ENCODE measurements around the gene APOO. TPM values are rescaled to one million over a fixed set of nuclear protein-coding genes. Genes with fewer than 3 reads are reported as not detected.

Gene APOO
- total RNA-seq, 1 donor from 2014 or later = 18.3 TPM

DNA sequence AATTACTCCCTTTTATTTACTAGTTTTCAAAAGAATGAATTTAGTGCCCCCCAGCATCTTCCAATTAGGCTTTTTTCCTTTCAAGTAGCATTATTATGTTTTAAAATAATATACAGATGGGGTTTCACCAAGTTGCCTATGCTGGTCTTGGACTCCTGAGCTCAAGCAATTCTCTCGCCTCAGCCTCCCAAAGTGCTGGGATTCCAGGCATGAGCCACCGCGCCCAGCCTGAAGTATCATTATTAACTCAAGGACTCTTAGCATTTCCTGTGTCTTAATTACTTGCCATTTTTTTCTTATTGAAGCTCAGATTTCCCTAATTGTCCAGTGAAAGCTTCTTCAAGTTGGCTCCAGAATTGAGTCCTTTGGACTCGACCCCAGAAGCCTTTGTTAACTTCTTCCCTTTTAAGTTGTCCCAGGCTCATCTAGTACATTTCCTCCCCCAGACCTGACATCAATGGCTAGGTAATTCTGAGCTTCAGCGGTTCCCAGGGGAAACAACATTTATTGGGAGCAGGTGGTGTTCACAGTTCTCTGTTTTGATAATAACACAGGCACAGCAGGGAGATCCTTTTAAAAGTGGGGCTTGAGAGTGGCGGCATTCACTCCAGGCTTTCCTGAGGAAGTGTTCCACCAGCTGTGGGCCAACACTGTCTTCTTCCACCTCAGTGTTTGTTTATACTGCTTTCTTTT, 114.7 kb downstream of the APOO start:
- Mint-ChIP-seq H3K9me3 (ENCODE audit: unreplicated experiment) (no peaks in the 10 kb centered on the region), H3K4me3 (ENCODE audit: unreplicated experiment) (no peak overlapping the region), H3K27ac (ENCODE audit: unreplicated experiment) (peak overlapping the region; percentile 97), H3K36me3 (ENCODE audit: low read depth, unreplicated experiment) (no peaks in the 10 kb centered on the region), H3K27me3 (ENCODE audit: unreplicated experiment) (no peaks in the 10 kb centered on the region), H3K4me1 (ENCODE audit: unreplicated experiment) (peaks cover 15% of the 10 kb centered on the region)
- peak; percentile 8 for DNase-seq (ENCODE audit: low spot score)
- TF ChIP-seq, protein P1, sequence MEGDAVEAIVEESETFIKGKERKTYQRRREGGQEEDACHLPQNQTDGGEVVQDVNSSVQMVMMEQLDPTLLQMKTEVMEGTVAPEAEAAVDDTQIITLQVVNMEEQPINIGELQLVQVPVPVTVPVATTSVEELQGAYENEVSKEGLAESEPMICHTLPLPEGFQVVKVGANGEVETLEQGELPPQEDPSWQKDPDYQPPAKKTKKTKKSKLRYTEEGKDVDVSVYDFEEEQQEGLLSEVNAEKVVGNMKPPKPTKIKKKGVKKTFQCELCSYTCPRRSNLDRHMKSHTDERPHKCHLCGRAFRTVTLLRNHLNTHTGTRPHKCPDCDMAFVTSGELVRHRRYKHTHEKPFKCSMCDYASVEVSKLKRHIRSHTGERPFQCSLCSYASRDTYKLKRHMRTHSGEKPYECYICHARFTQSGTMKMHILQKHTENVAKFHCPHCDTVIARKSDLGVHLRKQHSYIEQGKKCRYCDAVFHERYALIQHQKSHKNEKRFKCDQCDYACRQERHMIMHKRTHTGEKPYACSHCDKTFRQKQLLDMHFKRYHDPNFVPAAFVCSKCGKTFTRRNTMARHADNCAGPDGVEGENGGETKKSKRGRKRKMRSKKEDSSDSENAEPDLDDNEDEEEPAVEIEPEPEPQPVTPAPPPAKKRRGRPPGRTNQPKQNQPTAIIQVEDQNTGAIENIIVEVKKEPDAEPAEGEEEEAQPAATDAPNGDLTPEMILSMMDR (IDR thresholded peaks at IDR 0.05; ENCODE audit: unreplicated experiment) = no peak

DNA sequence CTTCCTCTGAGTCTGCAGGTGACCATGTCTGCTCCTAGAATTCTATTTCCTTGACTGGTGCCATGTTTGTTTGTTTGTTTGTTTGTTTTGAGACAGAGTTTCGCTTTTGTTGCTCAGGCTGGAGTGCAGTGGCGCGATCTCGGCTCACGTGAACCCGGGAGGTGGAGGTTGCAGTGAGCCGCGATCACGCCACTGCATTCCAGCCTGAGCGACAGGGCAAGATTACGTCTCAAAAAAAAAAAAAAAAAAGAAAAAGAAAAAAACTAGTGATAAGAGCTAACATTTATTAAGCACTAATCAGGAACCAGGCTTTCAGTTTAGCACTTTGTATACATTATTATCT, 117.6 kb downstream of the APOO start:
- Mint-ChIP-seq H3K4me1 (ENCODE audit: unreplicated experiment) (peaks cover 22% of the 10 kb centered on the region), H3K27ac (ENCODE audit: unreplicated experiment) (no peak overlapping the region)
- TF ChIP-seq, protein P1 (IDR thresholded peaks at IDR 0.05; ENCODE audit: unreplicated experiment) = no peak

DNA sequence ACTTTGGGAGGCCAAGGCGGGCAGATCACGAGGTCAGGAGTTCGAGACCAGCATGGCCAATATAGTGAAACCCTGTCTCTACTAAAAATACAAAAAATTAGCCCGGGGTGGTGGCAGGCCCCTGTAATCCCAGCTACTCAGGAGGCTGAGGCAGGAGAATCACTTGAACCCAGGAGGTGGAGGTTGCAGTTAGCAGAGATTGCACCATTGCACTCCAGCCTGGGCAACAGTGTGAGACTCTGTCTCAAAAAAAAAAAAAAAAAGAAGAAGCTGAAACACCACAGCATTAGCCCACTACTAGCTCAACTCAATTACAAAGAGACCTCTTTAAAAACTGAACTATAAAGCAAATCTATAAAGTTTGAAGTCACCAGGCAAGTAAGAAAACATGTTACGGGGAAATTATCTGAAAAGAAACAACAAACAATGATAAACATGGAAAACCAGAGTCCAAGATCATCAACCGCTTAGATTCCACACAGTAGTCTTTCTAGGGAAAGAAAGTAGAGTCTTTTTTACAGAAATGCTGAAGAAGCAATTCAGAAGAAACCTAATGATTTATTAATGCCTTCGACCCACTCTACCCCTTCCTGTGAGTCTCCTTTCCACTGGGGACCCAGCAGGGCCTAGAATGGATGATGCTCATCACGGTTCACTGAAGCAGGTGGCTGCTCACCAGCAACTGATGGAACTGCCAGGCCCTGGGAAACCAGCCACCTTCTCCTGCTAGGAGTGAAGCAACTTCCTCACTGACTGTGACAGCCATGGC, 118.2 kb downstream of the APOO start:
- peaks cover 19% of the 10 kb centered on the region for H3K4me1 Mint-ChIP-seq (ENCODE audit: unreplicated experiment)
- no peaks in the 10 kb centered on the region for H3K9me3 Mint-ChIP-seq (ENCODE audit: unreplicated experiment)
- TF ChIP-seq, protein P1 (IDR thresholded peaks at IDR 0.05; ENCODE audit: unreplicated experiment) = no peak
- H3K27me3 Mint-ChIP-seq (ENCODE audit: unreplicated experiment) = no peaks in the 10 kb centered on the region
- no peak overlapping the region for H3K4me3 Mint-ChIP-seq (ENCODE audit: unreplicated experiment)
- H3K27ac Mint-ChIP-seq (ENCODE audit: unreplicated experiment) = no peak overlapping the region
- no peak for DNase-seq (ENCODE audit: low spot score)
- peaks cover 14% of the 10 kb centered on the region for H3K36me3 Mint-ChIP-seq (ENCODE audit: low read depth, unreplicated experiment)

More for the DNA sequence above, 117.6 kb downstream of the APOO start:
- H3K9me3 Mint-ChIP-seq (ENCODE audit: unreplicated experiment) = no peaks in the 10 kb centered on the region
- H3K36me3 Mint-ChIP-seq (ENCODE audit: low read depth, unreplicated experiment) = peaks cover 8% of the 10 kb centered on the region
- H3K27me3 Mint-ChIP-seq (ENCODE audit: unreplicated experiment) = no peaks in the 10 kb centered on the region
- no peak for DNase-seq (ENCODE audit: low spot score)
- H3K4me3 Mint-ChIP-seq (ENCODE audit: unreplicated experiment) = no peak overlapping the region

DNA sequence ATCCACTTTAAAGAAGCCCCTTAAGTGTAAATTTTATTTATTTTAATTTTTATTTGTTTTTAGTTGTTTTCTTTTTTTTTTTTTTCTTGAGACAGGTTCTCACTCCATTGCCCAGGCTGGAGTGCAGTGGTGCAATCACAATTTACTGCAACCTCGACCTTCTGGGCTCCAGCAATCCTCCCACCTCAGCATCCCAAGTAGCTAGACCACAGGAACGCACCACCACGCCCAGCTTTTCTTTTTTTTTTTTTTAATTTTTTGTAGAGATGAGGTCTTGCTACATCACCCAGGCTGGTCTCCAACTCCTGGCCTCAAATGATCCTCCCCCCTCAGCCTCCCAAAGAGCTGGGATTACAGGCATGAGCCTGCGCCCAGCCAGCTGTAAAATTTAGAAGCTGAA, 118.8 kb downstream of the APOO start:
- Mint-ChIP-seq H3K27me3 (ENCODE audit: unreplicated experiment) (no peaks in the 10 kb centered on the region), H3K4me3 (ENCODE audit: unreplicated experiment) (no peak overlapping the region), H3K27ac (ENCODE audit: unreplicated experiment) (no peak overlapping the region), H3K36me3 (ENCODE audit: low read depth, unreplicated experiment) (peaks cover 20% of the 10 kb centered on the region), H3K9me3 (ENCODE audit: unreplicated experiment) (no peaks in the 10 kb centered on the region), H3K4me1 (ENCODE audit: unreplicated experiment) (peaks cover 24% of the 10 kb centered on the region)
- TF ChIP-seq, protein P1 (IDR thresholded peaks at IDR 0.05; ENCODE audit: unreplicated experiment) = no peak
- DNase-seq (ENCODE audit: low spot score) = no peak

DNA sequence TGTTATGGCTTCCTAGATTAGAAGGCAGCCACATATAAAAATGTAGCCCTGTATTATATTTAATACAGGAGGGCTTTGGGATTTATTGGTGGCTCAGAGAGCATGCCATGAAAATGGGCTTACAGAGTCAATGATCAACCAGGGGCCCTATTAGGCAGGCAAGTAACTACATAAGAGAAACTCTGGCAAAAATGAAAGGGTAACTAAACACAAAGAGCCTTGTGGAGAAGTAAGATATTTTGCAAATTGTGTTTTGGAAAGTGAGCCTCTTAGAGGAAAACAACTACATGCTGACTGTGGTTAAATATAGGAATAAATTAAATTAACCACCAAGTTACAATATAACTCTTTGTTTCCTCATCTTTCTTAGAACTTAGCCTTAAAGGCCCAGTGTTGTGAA, 119.2 kb downstream of the APOO start:
- TF ChIP-seq, protein P1 (IDR thresholded peaks at IDR 0.05; ENCODE audit: unreplicated experiment) = no peak
- DNase-seq (ENCODE audit: low spot score) = no peak
- no peak overlapping the region for H3K4me3 Mint-ChIP-seq (ENCODE audit: unreplicated experiment)
- peaks cover 29% of the 10 kb centered on the region for H3K4me1 Mint-ChIP-seq (ENCODE audit: unreplicated experiment)
- peaks cover 24% of the 10 kb centered on the region for H3K36me3 Mint-ChIP-seq (ENCODE audit: low read depth, unreplicated experiment)
- H3K9me3 Mint-ChIP-seq (ENCODE audit: unreplicated experiment) = no peaks in the 10 kb centered on the region
- H3K27ac Mint-ChIP-seq (ENCODE audit: unreplicated experiment) = no peak overlapping the region
- no peaks in the 10 kb centered on the region for H3K27me3 Mint-ChIP-seq (ENCODE audit: unreplicated experiment)
